ENCODE results near the gene TUBB2A. TPM values are rescaled to one million over a fixed set of nuclear protein-coding genes. Genes with fewer than 3 reads are reported as not detected.

TUBB2A gene
- total and polyA plus RNA-seq, 10 of the 15 experiments (the other 5 are each of a cell fraction or from before 2014, with no cell fraction given) = 2.2 to 49.5 (median 31.3) TPM

- POLR2A ChIA-PET = interaction anchor here (0.6 to 0.7 kb wide), 2 partner anchors 8 to 95 kb away, joined by 3 to 4 read pairs; no protein-coding TSS in a partner anchor
- RAD21 ChIA-PET (ENCODE audit: unreplicated experiment) = interaction anchor here (0.6 to 1.5 kb wide), 2 partner anchors 31 to 271 kb away, joined by 3 read pairs; no protein-coding TSS in a partner anchor
- intact Hi-C loops (cut with micrococcal nuclease; ENCODE audit: unreplicated experiment) (loop anchor here (2.0 kb wide), 1 partner anchor 46 kb away; no protein-coding TSS in a partner anchor), in situ Hi-C loops (cut with MboI) (no loop called here)
- H4K20me1 ChIP-seq (ENCODE audit: control insufficient read depth, insufficient read depth) = no peaks in the 10 kb centered on the region
- CTCF ChIA-PET = interaction anchor here (0.6 to 2.1 kb wide), 3 partner anchors 37 to 132 kb away, joined by 3 to 12 read pairs (median 4); no protein-coding TSS in a partner anchor
- no peaks in the 10 kb centered on the region for H3K79me2 ChIP-seq (ENCODE audit: control insufficient read depth, insufficient read depth, low read length)
- peak overlapping the region; percentile 37 for H2AFZ ChIP-seq (ENCODE audit: control insufficient read depth, low read depth, low read length)
- peak overlapping the region; percentile 44; the same call in 1 of the 2 replicates for H3K9ac ChIP-seq (ENCODE audit: control insufficient read depth, insufficient read depth, low read length)
- H3K4me1 ChIP-seq (ENCODE audit: control insufficient read depth, insufficient read depth, low read length) = peaks cover 5% of the 10 kb centered on the region
- no peak for TF ChIP-seq ZNF622 (IDR thresholded peaks at IDR 0.05)
- no peak for TF ChIP-seq POU2F2 (IDR thresholded peaks at IDR 0.05; ENCODE audit: borderline replicate concordance, low read depth, low read length)
- TF ChIP-seq HCFC1 (IDR thresholded peaks at IDR 0.05; ENCODE audit: low read length) = no peak
- no peak for TF ChIP-seq TARDBP (IDR thresholded peaks at IDR 0.05; ENCODE audit: borderline replicate concordance)
- TF ChIP-seq CTCF (IDR thresholded peaks at IDR 0.05 in 2 of 3, conservative IDR thresholded peaks at IDR 0.05 in 1 of 3; ENCODE audit: control insufficient read depth in 2 of 3, extremely low read depth in 1 of 3, insufficient read depth in 1 of 3, low read depth in 3 of 3, low read length in 3 of 3) = 0 out of 6 replicates have a peak, but pooled peaks of 1 of the 3 experiments have one; percentile 7
- ATAC-seq (no peak), DNase-seq (ENCODE audit: low read depth, low spot score) (no peak), FAIRE-seq (no peak)
- H3K27ac ChIP-seq (ENCODE audit: control insufficient read depth, insufficient read depth) = no peak overlapping the region
- 11% methylated on average over 13 of the region's 13 CpGs for WGBS (ENCODE audit: insufficient coverage, insufficient replicate concordance, low lambda C conversion rate, missing lambda C conversion rate)
- SMC1A ChIA-PET (ENCODE audit: uncharacterized antibody, unreplicated experiment) = no interaction called here
- no TSS peak for BruUV-seq (replicated peaks)
- H3K4me2 ChIP-seq (ENCODE audit: control insufficient read depth, insufficient read depth) = peak overlapping the region; percentile 77
- H3K9me3 ChIP-seq (replicated peaks; ENCODE audit: control insufficient read depth, insufficient read depth, low read length) = no peaks in the 10 kb centered on the region
- H3K36me3 ChIP-seq (ENCODE audit: control insufficient read depth in 2 of 2, insufficient read depth in 2 of 2, low read length in 1 of 2) = no peaks in the 10 kb centered on the region
- H3K4me3 ChIP-seq = peak overlapping the region; percentile 58; the same call in 1 of the 2 replicates
- H3K27me3 ChIP-seq (replicated peaks in 1 of 2; ENCODE audit: control insufficient read depth in 2 of 2, insufficient read depth in 2 of 2, low read length in 1 of 2) = peaks cover 0 to 2% of the 10 kb centered on the region in 2 experiments; a peak in 1 of 4 replicates
Observed at GRCh38 chr6:3163248-3163594, 5.9 kb upstream of the TUBB2A start.

All from GM12878 (cell line).